OCI-LY1 (cell line): ENCODE results near the gene MOSMO.

Experiments used
- CTCF ChIP-seq: fragments of 200-600 bp; sonication (generic), shearing (Covaris generic); IDR thresholded peaks from 2 replicates; pipeline ENCODE4 v1.5.1; 2017; ENCODE audit warnings: mild to moderate bottlenecking, antibody characterized with exemption, low read length, moderate library complexity, mixed read lengths
- EZH2 ChIP-seq: fragments of 200-600 bp; sonication (generic), shearing (Covaris generic); IDR thresholded peaks from 2 replicates; pipeline ENCODE4 v1.8.0; 2017; ENCODE audit warnings: borderline replicate concordance, mixed run types, mild to moderate bottlenecking, antibody characterized with exemption, low read length, moderate library complexity, mixed read lengths

- TF ChIP-seq EZH2 (no peak), CTCF (no peak)
These were observed 1.3 kb upstream of the MOSMO start for GRCh38 chr16:22006636-22007035.
